Upper lobe of right lung (tissue), 1 donor: ENCODE results near the gene UBE2D2. TPM values are rescaled to one million over a fixed set of nuclear protein-coding genes. Genes with fewer than 3 reads are reported as not detected.

Experiments used
- ATAC-seq: fragments of 200-7000 bp; cut with Tn5 transposase; one replicate; pipeline ENCODE4 v1.9.1; 2020; ENCODE audit warnings: mild to moderate bottlenecking, moderate library complexity
- DNase-seq: peaks from one replicate; pipeline ENCODE4 v3.0.0-alpha.2; 2020
- H3K27ac ChIP-seq: fragments of 200-600 bp; one replicate; pipeline ENCODE4 v1.8.0; 2022
- H3K27me3 ChIP-seq: fragments of 200-600 bp; one replicate; pipeline ENCODE4 v1.8.0; 2022; ENCODE audit warnings: mild to moderate bottlenecking
- H3K36me3 ChIP-seq: fragments of 200-600 bp; one replicate; pipeline ENCODE4 v1.8.0; 2022
- H3K4me1 ChIP-seq: fragments of 200-600 bp; one replicate; pipeline ENCODE4 v1.8.0; 2022
- H3K4me3 ChIP-seq: fragments of 200-600 bp; one replicate; pipeline ENCODE4 v1.8.0; 2022; ENCODE audit warnings: mild to moderate bottlenecking
- H3K9me3 ChIP-seq: fragments of 200-600 bp; one replicate; pipeline ENCODE4 v1.8.0; 2022
- intact Hi-C: fragments of 100-400 bp; cut with DNase I; formaldehyde crosslinking; loops from one replicate; pipeline ENCODE4 v1.11.0; 2022
- total RNA-seq: library from RNA; stranded (reverse); fragmentation: NEBNext Ultra II Directional; extraction: Animal tissue kit (Norgen Biotek cat#: 25700); gene quantifications from one replicate; pipeline ENCODE4 v1.2.1, GENCODE V29; 2021
- TF ChIP-seq, protein P1 (sequence below): fragments of 200-600 bp; IDR thresholded peaks from one replicate; pipeline ENCODE4 v1.8.0; 2022; ENCODE audit warnings: antibody characterized with exemption
- donor health status: DM: no; HTN: yes; CAD: no; lungs with severe emphysema.

Gene UBE2D2
- total RNA-seq, 1 donor from 2014 or later: 95.9 TPM

DNA sequence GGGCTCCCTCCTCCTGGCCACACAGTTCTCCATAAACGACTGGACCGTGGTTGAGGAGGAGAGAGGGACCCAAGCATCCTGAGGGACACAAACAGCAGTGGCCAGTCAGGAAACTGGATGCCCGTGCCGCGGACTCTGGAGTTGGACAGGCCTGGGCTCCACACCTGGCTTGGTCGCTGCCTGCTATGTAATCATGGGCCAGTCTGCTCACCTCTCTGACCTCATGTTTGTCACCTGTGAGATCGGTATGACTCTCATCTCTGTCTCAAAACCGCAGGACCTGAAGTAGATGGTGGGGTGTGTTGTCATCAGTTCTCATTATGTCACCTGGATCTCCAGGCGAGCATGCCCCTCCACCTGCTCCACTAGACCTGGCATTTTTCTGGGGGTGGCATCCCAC, 101.5 kb downstream of the UBE2D2 start:
- H3K36me3 ChIP-seq: no peaks in the 10 kb centered on the region
- H3K27ac ChIP-seq: no peak overlapping the region
- DNase-seq (no peak), ATAC-seq (no peak)
- H3K9me3 ChIP-seq: no peaks in the 10 kb centered on the region
- TF ChIP-seq, protein P1, sequence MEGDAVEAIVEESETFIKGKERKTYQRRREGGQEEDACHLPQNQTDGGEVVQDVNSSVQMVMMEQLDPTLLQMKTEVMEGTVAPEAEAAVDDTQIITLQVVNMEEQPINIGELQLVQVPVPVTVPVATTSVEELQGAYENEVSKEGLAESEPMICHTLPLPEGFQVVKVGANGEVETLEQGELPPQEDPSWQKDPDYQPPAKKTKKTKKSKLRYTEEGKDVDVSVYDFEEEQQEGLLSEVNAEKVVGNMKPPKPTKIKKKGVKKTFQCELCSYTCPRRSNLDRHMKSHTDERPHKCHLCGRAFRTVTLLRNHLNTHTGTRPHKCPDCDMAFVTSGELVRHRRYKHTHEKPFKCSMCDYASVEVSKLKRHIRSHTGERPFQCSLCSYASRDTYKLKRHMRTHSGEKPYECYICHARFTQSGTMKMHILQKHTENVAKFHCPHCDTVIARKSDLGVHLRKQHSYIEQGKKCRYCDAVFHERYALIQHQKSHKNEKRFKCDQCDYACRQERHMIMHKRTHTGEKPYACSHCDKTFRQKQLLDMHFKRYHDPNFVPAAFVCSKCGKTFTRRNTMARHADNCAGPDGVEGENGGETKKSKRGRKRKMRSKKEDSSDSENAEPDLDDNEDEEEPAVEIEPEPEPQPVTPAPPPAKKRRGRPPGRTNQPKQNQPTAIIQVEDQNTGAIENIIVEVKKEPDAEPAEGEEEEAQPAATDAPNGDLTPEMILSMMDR: no peak
- no peaks in the 10 kb centered on the region for H3K27me3 ChIP-seq
- peaks cover 77% of the 10 kb centered on the region for H3K4me1 ChIP-seq
- H3K4me3 ChIP-seq: no peak overlapping the region
- intact Hi-C loops: no loop called here

DNA sequence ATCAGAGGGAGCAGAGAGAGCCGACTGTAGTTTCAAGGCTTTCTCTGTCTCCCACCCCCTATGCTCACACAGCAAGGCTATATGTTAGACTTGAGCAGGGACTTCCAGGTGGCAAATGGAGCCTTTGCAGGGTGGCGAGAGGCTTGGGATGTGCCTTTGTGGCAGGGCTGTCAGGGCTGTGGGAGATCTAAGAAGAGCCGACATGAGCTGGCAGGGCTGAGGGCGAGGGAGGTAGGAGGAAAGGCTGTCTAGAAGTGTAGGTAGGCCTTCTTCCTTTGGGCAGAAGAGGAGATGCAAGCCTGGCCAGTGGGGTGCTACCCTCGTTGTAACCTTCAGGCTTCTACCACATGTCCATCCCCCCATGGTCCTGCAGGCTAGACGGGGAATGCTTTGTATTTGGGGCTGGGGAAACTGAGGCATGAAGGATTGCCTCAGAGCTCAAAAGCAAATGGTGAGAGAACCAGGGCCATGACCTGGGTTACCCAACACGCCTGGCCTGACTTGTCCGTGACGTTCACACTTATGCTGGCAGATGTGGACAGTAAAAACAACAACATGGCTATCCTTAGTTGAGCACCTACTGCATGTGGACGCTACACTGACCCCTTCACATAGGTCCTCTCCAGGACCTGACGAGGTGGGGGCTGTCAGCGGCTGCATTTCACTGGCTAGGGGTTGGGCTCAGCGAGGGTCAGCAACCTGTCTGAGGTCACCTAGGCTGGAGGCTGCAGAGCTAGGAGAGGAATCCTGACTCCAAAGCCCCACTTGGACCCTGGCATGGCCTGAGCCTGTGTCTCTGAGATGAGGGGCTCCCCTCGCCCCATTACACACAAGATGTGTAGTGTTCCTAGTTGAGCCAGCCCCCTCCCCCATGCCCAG, 102.3 kb downstream of the UBE2D2 start:
- peak overlapping the region; percentile 11 for H3K27ac ChIP-seq
- DNase-seq: peak; percentile 64
- H3K36me3 ChIP-seq: no peaks in the 10 kb centered on the region
- ATAC-seq: no peak
- intact Hi-C loops: no loop called here
- peaks cover 75% of the 10 kb centered on the region for H3K4me1 ChIP-seq
- H3K27me3 ChIP-seq: no peaks in the 10 kb centered on the region
- H3K9me3 ChIP-seq: no peaks in the 10 kb centered on the region
- H3K4me3 ChIP-seq: no peak overlapping the region
- TF ChIP-seq, protein P1: no peak

DNA sequence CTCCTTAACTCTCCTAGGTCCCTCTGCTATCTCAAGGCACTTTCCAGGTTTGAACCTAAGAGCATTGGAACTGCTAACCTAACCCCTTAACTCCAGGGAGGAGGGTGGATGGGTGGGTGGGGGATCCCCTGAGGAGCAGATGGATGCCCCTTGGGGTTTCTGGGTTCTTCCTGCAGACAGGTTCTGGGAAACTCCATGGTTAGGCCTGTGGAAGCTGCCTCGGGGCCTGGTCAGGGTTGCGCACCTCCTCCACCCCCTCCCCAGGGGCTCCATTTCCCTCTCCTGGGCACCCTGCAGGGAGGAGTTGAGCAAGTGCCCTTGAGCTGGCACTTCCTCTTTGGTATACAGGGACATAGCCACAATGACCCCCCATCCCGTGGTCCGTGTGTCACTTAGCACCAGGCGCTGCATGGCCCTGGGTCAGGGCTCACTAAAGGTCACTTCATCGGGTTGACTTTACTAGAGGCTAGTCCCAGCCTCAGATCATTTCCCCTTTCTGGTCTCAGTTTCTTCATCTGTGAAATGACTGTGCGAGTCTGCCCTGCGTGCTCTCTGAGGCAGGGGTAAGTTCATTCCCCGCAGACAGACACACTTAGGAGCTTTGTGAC, 103.1 kb downstream of the UBE2D2 start:
- peak; percentile 70 for ATAC-seq
- no peaks in the 10 kb centered on the region for H3K9me3 ChIP-seq
- no peaks in the 10 kb centered on the region for H3K27me3 ChIP-seq
- TF ChIP-seq, protein P1: no peak
- peaks cover 75% of the 10 kb centered on the region for H3K4me1 ChIP-seq
- no peak overlapping the region for H3K4me3 ChIP-seq
- no peaks in the 10 kb centered on the region for H3K36me3 ChIP-seq
- intact Hi-C loops: no loop called here
- peak; percentile 89 for DNase-seq
- H3K27ac ChIP-seq: peak overlapping the region; percentile 42

DNA sequence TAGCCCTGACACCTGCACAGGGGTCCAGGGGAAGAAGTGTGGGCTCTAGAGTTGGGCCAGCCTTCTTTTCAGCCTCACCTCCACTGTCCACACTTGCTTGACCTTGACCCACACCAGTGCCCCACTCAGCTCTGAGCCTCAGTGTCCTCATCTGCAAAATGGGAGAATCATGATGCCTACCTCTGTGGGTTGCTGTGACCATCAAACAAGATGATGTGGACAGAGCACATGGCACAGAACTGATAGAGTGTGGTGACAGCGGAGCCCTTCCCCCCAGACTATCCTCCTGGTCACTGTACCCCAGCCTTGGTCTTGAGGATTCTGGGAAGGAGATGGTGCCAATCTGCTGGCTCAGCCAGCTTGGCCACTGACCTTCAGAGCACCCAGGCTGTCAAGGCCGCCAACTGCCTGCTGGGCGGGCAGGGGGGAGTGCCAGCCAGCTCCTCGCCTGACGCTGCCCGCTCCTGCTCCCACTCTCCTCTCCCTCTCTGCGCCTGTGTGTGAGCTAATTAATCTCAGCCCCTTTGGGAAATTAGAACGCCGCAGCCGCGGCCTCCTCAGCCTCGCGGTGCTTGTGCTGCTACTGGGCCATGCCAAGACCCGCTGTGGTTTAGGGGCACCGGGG, 103.7 kb downstream of the UBE2D2 start:
- H3K27ac ChIP-seq: peak overlapping the region; percentile 42
- no peak overlapping the region for H3K4me3 ChIP-seq
- TF ChIP-seq, protein P1: no peak
- ATAC-seq (no peak), DNase-seq (peak; percentile 62)
- H3K9me3 ChIP-seq: no peaks in the 10 kb centered on the region
- no peaks in the 10 kb centered on the region for H3K27me3 ChIP-seq
- H3K4me1 ChIP-seq: peaks cover 75% of the 10 kb centered on the region
- intact Hi-C loops: no loop called here
- no peaks in the 10 kb centered on the region for H3K36me3 ChIP-seq

DNA sequence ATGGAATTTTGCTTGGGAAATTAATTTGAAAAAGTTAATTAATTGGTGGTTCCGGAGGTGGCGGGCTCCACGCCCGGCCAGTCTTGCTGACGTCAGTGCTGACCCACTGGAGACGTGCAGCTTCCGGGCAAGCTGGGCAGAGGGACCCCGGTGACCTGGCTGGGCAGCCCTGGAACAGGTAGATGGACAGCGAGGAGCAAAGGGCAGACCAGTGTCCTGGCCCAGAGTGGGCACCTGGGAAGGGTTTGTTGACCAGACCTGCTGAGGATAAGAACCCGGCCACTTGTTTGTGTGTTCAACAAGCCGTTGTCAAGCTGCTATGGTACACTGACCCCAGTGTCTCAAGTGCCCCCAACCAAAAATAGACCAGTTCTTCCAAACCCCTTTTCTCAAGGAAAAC, 104.5 kb downstream of the UBE2D2 start:
- TF ChIP-seq, protein P1: no peak
- intact Hi-C loops: loop anchor here (2.0 kb wide), 1 partner anchor 33 kb away; no protein-coding TSS in a partner anchor
- Histone ChIP-seq H3K36me3 (no peaks in the 10 kb centered on the region), H3K4me1 (peaks cover 75% of the 10 kb centered on the region), H3K27me3 (no peaks in the 10 kb centered on the region), H3K4me3 (no peak overlapping the region), H3K9me3 (no peaks in the 10 kb centered on the region), H3K27ac (no peak overlapping the region)
- no peak for ATAC-seq
- peak; percentile 63 for DNase-seq
